DOHH2 (cell line): Measurements from ENCODE around the gene GAB2.

Experiments used
- H3F3A ChIP-seq: fragments of 200-600 bp; sonication (generic), shearing (Covaris generic); 2 replicates; pipeline ENCODE4 v1.6.0; 2016; ENCODE audit warnings: antibody characterized with exemption, mild to moderate bottlenecking; ENCODE audit not compliant: control insufficient read depth, insufficient read depth
- H3K27ac ChIP-seq: fragments of 200-600 bp; sonication (generic); 2 replicates; pipeline ENCODE4 v1.5.1; 2014; ENCODE audit warnings: low read depth, mild to moderate bottlenecking, low read length, moderate library complexity
- H3K27me3 ChIP-seq: fragments of 200-600 bp; sonication (generic); 2 replicates; pipeline ENCODE4 v1.6.1; 2014; ENCODE audit warnings: mild to moderate bottlenecking, low read length, mixed read lengths; ENCODE audit not compliant: control insufficient read depth
- H3K36me3 ChIP-seq: fragments of 200-600 bp; sonication (generic); 2 replicates; pipeline ENCODE4 v1.6.1; 2014; ENCODE audit warnings: mild to moderate bottlenecking, low read length, moderate library complexity, mixed read lengths; ENCODE audit not compliant: control insufficient read depth
- H3K4me1 ChIP-seq: fragments of 200-600 bp; sonication (generic); 2 replicates; pipeline ENCODE4 v1.6.1; 2014; ENCODE audit warnings: mild to moderate bottlenecking, low read length, mixed read lengths; ENCODE audit not compliant: control insufficient read depth
- H3K4me2 ChIP-seq: fragments of 200-600 bp; sonication (generic); 2 replicates; pipeline ENCODE4 v1.6.0; 2014; ENCODE audit warnings: mild to moderate bottlenecking, low read length, moderate library complexity
- H3K4me3 ChIP-seq: fragments of 200-600 bp; sonication (generic); 2 replicates; pipeline ENCODE4 v1.5.1; 2014; ENCODE audit warnings: mild to moderate bottlenecking, low read length, mixed read lengths
- H3K79me2 ChIP-seq: fragments of 200-600 bp; sonication (generic); 2 replicates; pipeline ENCODE4 v1.6.1; 2014; ENCODE audit warnings: mild to moderate bottlenecking, low read length, mixed read lengths; ENCODE audit not compliant: control insufficient read depth
- H3K9me2 ChIP-seq: fragments of 200-600 bp; sonication (generic); replicated peaks from 2 replicates; pipeline ENCODE4 v1.6.1; 2014; ENCODE audit warnings: mild to moderate bottlenecking, low read length, mixed read lengths; ENCODE audit not compliant: control insufficient read depth
- H3K9me3 ChIP-seq: fragments of 200-600 bp; sonication (generic); 2 replicates; pipeline ENCODE4 v1.6.1; 2014; ENCODE audit warnings: antibody characterized with exemption, low read length, mixed read lengths; ENCODE audit not compliant: control insufficient read depth, insufficient read depth
- H4K20me1 ChIP-seq: fragments of 200-600 bp; sonication (generic); 2 replicates; pipeline ENCODE4 v1.6.0; 2014; ENCODE audit warnings: low read depth, mild to moderate bottlenecking, antibody characterized with exemption, low read length, moderate library complexity; ENCODE audit not compliant: control insufficient read depth, insufficient read depth
- EZH2phosphoT487 ChIP-seq: fragments of 200-600 bp; sonication (generic); IDR thresholded peaks from 2 replicates; pipeline ENCODE4 v1.6.1; 2017; ENCODE audit warnings: borderline replicate concordance, mild to moderate bottlenecking, antibody characterized with exemption, low read length, moderate library complexity, mixed read lengths
- TF ChIP-seq, protein P1 (sequence below): fragments of 200-600 bp; sonication (generic); IDR thresholded peaks from one replicate; pipeline ENCODE4 v1.5.1; 2014; ENCODE audit warnings: antibody characterized with exemption, mild to moderate bottlenecking, low read depth, low read length; ENCODE audit not compliant: poor library complexity, severe bottlenecking

The GAB2 gene

GRCh38 chr11:78230161-78230877, 187.3 kb downstream of the GAB2 start:
- no peaks in the 10 kb centered on the region for H3F3A ChIP-seq
- H4K20me1 ChIP-seq: no peaks in the 10 kb centered on the region
- H3K36me3 ChIP-seq: no peaks in the 10 kb centered on the region
- no peaks in the 10 kb centered on the region for H3K27me3 ChIP-seq
- no peaks in the 10 kb centered on the region for H3K79me2 ChIP-seq
- TF ChIP-seq EZH2phosphoT487: no peak
- TF ChIP-seq, protein P1, sequence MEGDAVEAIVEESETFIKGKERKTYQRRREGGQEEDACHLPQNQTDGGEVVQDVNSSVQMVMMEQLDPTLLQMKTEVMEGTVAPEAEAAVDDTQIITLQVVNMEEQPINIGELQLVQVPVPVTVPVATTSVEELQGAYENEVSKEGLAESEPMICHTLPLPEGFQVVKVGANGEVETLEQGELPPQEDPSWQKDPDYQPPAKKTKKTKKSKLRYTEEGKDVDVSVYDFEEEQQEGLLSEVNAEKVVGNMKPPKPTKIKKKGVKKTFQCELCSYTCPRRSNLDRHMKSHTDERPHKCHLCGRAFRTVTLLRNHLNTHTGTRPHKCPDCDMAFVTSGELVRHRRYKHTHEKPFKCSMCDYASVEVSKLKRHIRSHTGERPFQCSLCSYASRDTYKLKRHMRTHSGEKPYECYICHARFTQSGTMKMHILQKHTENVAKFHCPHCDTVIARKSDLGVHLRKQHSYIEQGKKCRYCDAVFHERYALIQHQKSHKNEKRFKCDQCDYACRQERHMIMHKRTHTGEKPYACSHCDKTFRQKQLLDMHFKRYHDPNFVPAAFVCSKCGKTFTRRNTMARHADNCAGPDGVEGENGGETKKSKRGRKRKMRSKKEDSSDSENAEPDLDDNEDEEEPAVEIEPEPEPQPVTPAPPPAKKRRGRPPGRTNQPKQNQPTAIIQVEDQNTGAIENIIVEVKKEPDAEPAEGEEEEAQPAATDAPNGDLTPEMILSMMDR: no peak
- H3K9me3 ChIP-seq: no peaks in the 10 kb centered on the region
- no peak overlapping the region for H3K27ac ChIP-seq
- no peak overlapping the region for H3K4me3 ChIP-seq
- H3K9me2 ChIP-seq: no peaks in the 10 kb centered on the region
- peaks cover 20% of the 10 kb centered on the region for H3K4me1 ChIP-seq
- no peak overlapping the region for H3K4me2 ChIP-seq

- H3K79me2 ChIP-seq: no peaks in the 10 kb centered on the region
- H3F3A ChIP-seq: no peaks in the 10 kb centered on the region
- no peak overlapping the region for H3K4me3 ChIP-seq
- TF ChIP-seq, protein P1: no peak
- no peak for TF ChIP-seq EZH2phosphoT487
- H3K27me3 ChIP-seq: no peaks in the 10 kb centered on the region
- H3K9me3 ChIP-seq: no peaks in the 10 kb centered on the region
- no peak overlapping the region for H3K4me2 ChIP-seq
- H4K20me1 ChIP-seq: no peaks in the 10 kb centered on the region
- H3K9me2 ChIP-seq: no peaks in the 10 kb centered on the region
- no peak overlapping the region for H3K27ac ChIP-seq
- no peaks in the 10 kb centered on the region for H3K36me3 ChIP-seq
- peaks cover 30% of the 10 kb centered on the region for H3K4me1 ChIP-seq
Measured at GRCh38 chr11:78229106-78229505, 188.5 kb downstream of the GAB2 start.

DNA sequence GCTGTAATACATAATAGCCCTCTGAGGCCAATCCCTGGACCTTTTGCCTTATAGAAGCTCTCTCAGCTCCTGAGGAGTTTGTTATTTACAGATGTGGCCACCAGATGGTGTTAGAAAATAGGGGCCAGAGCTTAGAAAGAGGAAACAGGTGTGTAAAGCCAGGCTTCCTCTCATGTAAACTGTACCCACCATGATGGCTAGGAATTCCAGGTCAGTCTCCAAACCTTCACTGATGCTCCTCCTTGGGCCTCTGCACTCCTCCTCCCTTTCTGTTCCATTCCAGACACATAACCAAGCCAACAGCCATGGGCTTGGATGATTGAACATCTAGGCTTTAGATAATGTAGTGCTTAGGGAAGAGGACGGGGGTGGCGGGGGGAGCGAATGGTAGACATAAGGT, 189.2 kb downstream of the GAB2 start:
- Histone ChIP-seq H3K4me3 (no peak overlapping the region), H3K4me1 (peaks cover 37% of the 10 kb centered on the region), H3K9me3 (no peaks in the 10 kb centered on the region), H3K9me2 (no peaks in the 10 kb centered on the region), H4K20me1 (no peaks in the 10 kb centered on the region), H3F3A (no peaks in the 10 kb centered on the region), H3K27me3 (no peaks in the 10 kb centered on the region), H3K79me2 (no peaks in the 10 kb centered on the region), H3K27ac (no peak overlapping the region), H3K36me3 (no peaks in the 10 kb centered on the region), H3K4me2 (peak overlapping the region; percentile 48)
- TF ChIP-seq EZH2phosphoT487: no peak
- TF ChIP-seq, protein P1: peak; percentile 67
